GM12872 (cell line): ENCODE results near the gene XPO6.

ENCODE experiments used
- TF ChIP-seq, protein P1 (sequence below): IDR thresholded peaks from 3 replicates; pipeline ENCODE4 v1.5.1; 2011; ENCODE audit warnings: low read depth, mild to moderate bottlenecking, low read length, moderate library complexity; ENCODE audit not compliant: insufficient read depth

XPO6 gene

GRCh38 chr16:28182801-28183200 lies 29.0 kb downstream of the XPO6 start:
- TF ChIP-seq, protein P1, sequence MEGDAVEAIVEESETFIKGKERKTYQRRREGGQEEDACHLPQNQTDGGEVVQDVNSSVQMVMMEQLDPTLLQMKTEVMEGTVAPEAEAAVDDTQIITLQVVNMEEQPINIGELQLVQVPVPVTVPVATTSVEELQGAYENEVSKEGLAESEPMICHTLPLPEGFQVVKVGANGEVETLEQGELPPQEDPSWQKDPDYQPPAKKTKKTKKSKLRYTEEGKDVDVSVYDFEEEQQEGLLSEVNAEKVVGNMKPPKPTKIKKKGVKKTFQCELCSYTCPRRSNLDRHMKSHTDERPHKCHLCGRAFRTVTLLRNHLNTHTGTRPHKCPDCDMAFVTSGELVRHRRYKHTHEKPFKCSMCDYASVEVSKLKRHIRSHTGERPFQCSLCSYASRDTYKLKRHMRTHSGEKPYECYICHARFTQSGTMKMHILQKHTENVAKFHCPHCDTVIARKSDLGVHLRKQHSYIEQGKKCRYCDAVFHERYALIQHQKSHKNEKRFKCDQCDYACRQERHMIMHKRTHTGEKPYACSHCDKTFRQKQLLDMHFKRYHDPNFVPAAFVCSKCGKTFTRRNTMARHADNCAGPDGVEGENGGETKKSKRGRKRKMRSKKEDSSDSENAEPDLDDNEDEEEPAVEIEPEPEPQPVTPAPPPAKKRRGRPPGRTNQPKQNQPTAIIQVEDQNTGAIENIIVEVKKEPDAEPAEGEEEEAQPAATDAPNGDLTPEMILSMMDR: no peak

GRCh38 chr16:28182183-28182582 lies 29.6 kb downstream of the XPO6 start:
- TF ChIP-seq, protein P1: no peak

GRCh38 chr16:28181515-28181914 lies 30.2 kb downstream of the XPO6 start:
- TF ChIP-seq, protein P1: no peak

DNA sequence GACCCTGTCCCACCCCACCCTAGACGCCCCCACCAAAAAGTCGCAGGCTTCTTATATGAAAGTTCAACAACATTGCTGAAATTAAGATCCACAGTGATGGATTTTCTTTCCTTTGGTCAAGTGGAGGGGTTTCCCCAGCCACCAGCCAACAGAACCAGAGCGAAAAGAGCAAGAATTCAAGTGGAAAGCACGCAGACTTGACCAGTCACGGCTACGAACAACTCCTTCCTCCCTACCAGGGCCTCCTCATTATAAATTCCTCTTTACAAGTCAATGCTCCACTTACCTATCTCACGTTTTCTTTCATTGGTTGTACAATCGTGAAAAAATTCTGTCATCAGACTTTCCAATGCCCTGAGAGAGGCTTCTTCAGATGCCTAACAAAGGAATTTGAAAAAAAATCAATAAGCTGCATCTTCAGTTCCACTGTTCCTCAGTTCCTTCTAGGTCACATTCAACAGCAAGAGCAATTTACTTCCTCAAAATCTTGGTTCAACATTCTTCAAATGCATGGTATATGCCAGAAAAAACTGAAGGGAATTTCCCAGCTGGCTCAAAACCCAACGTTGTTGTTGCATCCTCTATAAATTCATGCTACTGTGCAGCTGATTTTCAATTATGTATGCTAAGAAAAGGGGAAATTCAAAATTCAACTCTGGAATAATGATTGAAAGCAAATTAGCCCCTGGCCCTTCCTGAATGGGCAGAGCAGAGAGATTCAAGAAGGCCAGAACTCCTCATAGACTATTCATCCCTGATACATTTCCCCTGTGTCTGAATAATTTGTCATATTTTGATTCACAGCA lies 30.9 kb downstream of the XPO6 start:
- TF ChIP-seq, protein P1: no peak

GRCh38 chr16:28179354-28179753 lies 32.4 kb downstream of the XPO6 start:
- TF ChIP-seq, protein P1: no peak

- TF ChIP-seq, protein P1: no peak
These were observed 36.0 kb downstream of the XPO6 start for GRCh38 chr16:28175715-28176114.

GRCh38 chr16:28172336-28172735 lies 39.4 kb downstream of the XPO6 start:
- TF ChIP-seq, protein P1: no peak
